GM21381 (cell line): ENCODE measurements around the gene RBM3.
A peak's percentile ranks its signal among the peaks of the same experiment; 100 is the strongest.
"Not testable (repeated sequence)": the region's sequence is repeated elsewhere in the genome, so short reads cannot be mapped to it uniquely, and the experiment has no call there.

Source experiments
- ATAC-seq: cut with Tn5 transposase; IDR thresholded peaks from one replicate; pipeline ENCODE4 v1.9.1; 2021; ENCODE audit warnings: mild to moderate bottlenecking, moderate library complexity; ENCODE audit not compliant: unreplicated experiment

The RBM3 gene

DNA sequence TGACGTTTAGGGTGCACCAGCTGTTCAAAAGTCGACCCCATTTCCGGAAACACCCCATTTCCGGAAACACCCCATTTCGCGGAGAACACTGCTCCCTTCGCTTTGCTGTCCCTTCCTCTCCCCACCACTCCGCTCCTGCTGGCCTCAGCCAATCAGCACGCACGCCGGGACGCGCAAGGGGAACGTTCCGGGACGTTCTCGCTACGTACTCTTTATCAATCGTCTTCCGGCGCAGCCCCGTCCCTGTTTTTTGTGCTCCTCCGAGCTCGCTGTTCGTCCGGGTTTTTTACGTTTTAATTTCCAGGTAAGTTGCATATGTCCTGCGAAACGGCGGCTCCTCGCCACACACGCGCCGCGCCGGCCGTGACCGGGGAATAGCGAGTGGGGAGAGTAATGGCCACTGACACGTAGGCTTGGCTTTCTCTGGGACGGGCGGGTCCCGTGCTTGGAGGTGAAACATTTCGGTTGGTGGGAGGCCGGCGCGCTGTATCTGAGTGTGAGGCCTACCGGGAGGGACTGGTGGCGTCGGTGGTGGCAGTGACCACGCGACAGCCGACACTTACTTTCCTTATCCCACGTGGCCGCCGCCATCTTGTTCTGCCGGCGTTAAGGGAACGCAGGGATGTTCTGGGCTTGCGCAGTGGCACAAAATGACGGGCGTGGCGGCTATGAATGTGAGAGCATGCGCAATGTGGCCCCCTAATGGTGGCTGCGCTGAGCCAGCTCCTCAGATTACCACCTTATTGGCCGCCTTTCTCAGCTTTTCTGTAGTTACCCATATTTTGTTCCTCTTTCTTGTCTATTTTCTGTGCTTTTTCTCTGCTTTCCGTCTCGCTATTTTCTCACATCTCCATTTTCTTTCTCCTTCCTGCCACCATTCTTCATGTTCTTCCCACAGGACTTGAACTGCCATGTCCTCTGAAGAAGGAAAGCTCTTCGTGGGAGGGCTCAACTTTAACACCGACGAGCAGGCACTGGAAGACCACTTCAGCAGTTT lies at the start of gene RBM3:
TSS of gene RBM3 (plus strand) at position 215 of the 997 bp plus-strand sequence. CDS start at position 912, 697 bp downstream.
- ATAC-seq, result peak; percentile 88

DNA sequence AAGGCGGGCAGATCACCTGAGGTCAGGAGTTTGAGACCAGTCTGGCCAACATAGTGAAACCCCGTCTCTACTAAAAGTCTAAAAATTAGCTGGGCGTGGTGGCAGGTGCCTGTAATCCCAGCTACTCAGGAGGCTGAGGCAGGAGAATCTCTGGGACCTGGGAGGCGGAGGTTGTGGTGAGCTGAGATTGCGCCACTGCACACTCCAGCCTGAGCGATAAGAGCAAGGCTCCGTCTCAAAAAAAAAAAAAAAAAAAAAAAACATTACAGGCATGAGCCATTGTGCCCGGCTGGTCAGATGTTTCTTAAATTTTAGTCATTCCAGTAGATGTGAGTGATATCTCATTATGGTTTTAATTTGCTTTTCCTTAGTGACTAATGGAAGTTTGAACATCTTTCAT lies 48.4 kb upstream of the RBM3 start:
- not testable (repeated sequence) for ATAC-seq

DNA sequence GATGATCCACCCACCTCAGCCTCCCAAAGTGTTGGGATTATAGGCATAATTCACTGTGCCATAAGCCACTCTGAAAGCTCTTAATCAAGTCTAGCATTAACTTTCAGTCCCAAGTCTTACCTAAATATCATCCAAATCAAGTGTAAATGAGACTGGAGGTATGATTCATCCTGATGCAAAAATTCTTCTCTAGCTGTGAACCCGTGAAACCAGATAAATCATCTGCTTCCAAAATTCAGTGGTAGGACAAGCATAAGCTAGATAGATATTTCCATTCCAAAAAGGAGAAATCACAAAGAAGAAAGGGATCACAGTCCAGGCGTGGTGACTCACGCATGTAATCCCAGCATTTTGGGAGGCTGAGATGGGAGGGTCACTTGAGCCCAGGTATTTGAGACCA lies 43.5 kb upstream of the RBM3 start:
- no peak for ATAC-seq

DNA sequence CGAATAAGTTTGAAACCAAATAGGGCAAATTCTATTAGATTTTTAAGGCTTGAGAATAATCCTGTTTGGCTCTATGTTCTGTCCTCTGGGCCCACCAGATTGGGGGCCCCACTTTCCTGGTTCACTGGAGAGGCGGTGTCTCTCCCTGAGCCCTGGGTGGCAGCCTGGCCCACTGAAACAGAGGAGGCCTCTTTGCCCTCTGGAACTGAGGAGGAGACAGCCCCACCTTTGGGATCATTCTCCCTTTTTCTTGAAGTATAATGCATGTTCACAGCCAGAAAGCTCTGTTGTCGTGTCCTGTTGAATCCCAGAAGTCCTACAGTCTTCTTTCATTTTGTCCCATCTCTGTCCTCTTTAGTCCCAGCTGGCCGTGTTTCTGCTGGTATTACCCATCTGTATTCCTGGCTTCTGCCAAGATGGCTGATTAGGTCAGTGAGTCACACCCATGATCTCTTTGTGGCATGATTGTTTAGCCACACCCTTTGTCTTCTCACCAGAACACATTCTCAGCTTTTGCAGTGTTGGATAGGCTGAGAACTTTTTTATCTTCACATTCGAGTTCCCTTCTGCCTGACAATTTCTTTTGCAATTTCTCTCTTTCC lies 42.8 kb upstream of the RBM3 start:
- ATAC-seq, result no peak

DNA sequence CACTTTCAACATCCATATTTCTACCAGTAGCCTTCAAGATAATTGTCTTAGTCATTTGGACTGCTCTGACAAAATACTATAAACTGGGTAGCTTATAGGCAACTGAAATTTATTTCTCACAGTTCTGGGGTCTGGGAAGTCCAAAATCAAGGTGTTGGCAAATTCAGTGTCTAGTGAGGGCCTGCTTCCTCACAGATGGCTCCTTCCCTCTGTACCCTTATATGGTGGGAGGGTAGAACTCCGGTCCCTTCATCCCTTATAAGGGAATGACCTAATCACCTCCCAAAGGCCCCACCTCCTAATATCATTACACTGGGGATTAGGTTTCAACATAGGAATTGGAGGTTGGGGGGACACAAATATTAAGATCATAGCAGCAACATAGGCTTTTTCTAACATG lies 42.1 kb upstream of the RBM3 start:
- no peak for ATAC-seq

- ATAC-seq, result no peak
Measured at GRCh38 chrX:48533165-48533564, 41.1 kb upstream of the RBM3 start.

GRCh38 chrX:48538641-48539344 lies 35.5 kb upstream of the RBM3 start:
- ATAC-seq, result no peak

DNA sequence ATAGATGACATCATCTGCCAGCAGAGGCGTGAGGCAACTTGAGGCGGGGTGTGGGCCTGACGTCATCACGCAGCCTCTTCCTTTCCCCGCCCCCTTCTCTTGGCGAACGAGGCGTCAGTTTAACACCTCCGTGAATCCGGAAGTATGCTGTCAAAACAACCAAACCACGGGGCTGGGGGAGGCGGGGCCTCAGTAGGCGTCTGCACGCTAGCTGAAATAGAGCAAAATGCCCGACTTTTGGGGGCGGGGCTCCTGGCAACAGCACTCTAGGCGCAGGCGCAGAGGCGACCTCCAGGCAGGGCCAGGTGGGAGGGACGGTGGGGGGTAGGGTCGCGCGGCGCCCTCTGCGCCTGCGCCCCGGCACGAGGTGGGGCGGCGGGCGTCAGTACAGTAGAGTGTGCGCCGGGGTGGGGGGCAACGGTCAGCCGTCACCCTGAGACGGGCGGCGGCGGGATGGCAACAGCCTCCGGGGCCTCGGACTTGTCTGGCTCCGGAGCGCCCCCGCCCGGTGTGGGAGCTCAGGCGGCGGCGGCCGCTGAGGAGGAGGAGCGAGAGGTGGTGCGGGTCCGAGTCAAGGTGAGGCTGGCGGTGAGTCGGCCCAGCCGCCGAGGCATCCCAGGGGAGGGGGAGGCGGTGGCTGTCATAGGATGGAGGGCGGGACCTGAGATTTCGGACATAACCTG lies 34.8 kb upstream of the RBM3 start, which contains the start of gene TBC1D25:
TSS of gene TBC1D25 (plus strand) at position 370 of the 683 bp plus-strand sequence. CDS start at position 454, 84 bp downstream.
- peak; percentile 84 for ATAC-seq

GRCh38 chrX:48540028-48540375 lies 34.3 kb upstream of the RBM3 start:
- no peak for ATAC-seq

DNA sequence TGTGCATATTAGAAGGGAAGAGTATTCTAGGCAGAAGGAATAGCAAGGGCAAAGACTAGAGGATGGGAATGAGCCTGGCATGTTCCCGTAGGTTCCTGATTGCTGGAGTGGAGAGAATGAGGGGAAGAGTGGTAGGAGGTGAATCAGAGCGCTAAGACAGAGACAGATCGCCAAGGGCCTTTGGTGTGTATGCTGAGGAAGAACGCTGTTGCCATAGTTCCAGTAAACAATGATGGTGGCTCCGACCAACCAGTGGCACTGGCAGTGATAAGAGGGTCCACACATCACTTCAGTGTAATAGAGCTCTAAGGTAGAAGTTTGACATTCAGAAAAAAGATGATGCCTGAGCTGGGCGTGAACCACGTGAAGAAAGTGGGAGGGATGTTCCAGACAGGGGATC lies 33.8 kb upstream of the RBM3 start:
- no peak for ATAC-seq

DNA sequence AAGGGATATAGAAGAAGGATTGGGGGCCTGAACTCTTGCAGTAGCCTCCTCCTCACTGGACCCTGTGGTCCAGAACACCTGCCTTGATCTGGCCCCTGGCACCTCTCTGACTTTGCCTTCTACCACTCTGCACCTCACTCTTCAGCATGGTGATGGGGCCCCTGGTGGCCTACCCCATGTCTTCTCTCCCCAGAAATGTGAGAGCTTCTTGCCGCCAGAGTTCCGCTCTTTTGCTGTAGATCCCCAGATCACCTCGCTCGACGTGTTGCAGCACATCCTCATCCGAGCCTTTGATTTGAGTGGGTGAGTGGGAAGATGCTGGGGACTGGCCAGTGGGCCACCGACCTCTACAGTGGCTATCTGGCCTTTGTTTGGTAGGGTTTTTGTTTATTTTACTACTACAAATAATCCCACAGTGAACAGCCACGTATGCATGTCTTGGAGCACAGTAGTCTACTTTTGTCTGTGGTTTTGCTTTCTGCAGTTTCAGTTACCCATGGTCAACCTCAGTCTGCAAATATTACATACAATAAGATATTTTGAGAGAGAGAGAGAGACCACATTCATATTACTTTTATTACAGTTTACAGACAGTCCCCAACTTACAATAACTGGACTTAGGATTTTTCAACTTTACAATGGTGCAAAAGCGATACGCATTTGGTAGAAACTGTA lies 33.0 kb upstream of the RBM3 start:
- ATAC-seq, result no peak

DNA sequence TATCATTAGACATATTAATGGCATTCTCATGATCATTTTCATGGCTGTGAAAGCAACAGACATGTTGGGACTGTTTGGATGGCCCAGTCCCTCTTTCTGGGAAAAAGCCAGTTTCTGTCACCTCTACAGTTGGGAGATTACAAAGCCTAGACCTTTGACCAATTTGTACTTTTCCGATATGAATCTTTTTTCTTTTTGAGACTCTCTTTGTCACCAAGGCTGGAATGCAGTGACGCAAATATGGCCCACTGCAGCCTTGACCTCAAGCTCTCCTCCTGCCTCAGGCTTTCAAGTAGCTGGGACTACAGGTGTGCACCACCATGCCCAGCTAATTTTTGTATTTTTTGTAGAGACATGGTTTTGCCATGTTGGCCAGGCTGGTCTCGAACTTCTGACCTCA lies 25.4 kb upstream of the RBM3 start:
- ATAC-seq, result no peak

DNA sequence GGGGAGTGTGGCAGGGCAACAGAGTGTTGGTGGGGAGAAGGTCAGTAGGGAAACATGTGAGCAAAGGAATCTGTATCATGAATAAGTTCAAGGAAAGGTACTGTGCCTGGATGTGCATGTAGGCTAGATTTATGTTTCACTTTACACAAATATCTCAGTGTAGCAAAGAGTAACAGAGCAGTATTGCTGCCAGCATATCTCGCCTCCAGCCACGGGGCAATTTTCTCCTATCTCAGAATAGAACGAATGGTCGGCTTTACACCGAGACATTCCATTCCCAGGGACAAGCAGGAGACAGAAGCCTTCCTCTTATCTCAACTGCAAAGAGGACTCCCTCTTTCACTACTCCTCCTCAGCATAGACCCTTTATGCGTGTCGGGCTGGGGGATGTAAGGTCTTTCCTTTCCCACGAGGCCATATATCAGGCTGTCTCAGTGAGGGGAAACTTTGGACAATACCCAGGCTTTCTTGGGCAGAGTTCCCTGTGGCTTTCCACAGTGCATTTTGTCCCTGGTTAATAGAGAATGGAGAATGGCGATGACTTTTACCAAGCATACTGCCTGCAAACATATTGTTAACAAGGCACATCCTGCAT lies 18.5 kb upstream of the RBM3 start:
- not testable (repeated sequence) for ATAC-seq

DNA sequence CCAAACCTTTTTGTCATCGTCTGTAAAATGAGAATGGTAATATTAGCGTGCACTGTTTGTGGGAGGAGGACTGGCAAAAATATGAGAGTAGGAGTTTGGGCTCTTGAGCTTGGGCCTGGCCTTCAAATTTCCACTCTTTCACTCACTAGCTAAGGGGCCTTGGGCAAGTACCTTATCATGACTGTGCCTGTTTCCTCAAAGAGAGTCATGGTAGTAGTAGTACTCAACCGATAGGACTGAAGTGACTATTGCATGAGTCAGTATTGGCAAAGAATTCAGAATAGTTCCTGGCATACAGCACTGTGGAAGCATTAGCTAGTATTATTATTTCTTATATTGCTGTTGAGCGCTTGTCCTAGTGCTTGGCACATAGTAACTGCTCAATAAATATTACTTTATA lies 16.0 kb upstream of the RBM3 start:
- ATAC-seq, result no peak

DNA sequence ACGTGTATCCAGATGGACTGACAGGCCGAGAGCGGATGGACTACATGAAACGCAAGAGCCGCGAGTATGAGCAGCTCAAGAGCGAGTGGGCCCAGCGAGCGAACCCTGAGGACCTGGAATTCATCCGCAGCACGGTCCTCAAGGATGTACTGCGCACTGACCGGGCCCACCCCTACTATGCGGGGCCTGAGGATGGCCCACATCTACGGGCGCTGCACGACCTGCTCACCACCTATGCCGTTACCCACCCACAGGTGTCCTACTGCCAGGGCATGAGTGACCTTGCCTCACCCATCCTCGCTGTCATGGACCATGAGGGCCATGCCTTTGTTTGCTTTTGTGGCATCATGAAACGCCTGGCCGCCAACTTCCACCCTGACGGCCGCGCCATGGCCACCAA lies 14.6 kb upstream of the RBM3 start:
- no peak for ATAC-seq

GRCh38 chrX:48560056-48560455 lies 14.2 kb upstream of the RBM3 start:
- no peak for ATAC-seq

DNA sequence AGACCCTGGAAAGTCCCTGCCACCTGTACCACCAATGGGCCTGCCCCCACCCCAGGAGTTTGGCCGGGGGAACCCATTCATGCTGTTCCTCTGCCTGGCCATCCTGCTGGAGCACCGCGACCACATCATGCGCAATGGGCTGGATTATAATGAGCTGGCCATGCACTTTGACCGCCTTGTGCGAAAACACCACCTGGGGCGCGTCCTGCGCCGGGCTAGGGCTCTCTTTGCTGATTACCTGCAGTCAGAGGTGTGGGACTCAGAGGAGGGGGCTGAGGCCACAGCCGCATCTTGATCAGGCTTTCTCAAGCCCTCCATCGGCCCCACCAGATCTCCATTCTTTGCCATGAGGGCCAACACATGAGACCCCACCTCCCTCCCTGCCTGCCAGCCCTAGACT lies 13.6 kb upstream of the RBM3 start:
- no peak for ATAC-seq

- no peak for ATAC-seq
Measured at GRCh38 chrX:48569958-48570357, 4.3 kb upstream of the RBM3 start.

DNA sequence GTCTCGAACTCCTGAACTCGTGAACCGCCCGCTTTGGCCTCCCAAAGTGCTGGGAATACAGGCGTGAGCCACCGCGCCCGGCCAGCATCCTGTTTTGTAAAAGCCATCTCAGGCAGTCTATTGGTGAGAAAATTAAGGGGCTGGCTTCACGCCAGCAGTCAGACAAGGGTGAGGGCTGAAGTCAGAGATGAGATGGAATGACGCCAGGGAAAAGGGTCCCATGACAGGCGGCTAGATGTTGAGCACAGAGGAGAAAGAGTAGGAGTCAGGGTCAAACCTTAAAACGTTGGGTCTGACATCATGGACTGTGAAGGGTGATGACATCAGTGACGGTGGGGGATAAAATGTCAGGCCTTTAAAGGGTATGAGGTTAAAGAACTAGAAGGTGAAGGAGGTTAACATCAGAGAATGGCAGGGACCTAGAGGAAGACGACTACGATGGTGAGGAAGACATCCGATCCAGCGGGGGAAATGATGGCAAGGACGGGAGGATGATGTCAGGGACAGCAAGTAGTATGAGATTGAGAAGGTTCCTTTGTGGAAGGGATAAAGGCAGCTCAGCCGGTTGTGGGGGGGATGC lies 504 bp upstream of the RBM3 start:
- no peak for ATAC-seq

- ATAC-seq, result no peak
Measured at GRCh38 chrX:48575642-48576041, 1.4 kb downstream of the RBM3 start.
